Hematopoietic multipotent progenitor cell treated with erythropoietin and hydrocortisone succinate and interleukin-3 and kit ligand, for 6 days (in vitro differentiated cells): Measurements from ENCODE around the gene CAPS.

ENCODE experiments used
- DNase-seq: peaks from one replicate; pipeline ENCODE4 v3.0.0-alpha.2; 2015

CAPS gene

DNA sequence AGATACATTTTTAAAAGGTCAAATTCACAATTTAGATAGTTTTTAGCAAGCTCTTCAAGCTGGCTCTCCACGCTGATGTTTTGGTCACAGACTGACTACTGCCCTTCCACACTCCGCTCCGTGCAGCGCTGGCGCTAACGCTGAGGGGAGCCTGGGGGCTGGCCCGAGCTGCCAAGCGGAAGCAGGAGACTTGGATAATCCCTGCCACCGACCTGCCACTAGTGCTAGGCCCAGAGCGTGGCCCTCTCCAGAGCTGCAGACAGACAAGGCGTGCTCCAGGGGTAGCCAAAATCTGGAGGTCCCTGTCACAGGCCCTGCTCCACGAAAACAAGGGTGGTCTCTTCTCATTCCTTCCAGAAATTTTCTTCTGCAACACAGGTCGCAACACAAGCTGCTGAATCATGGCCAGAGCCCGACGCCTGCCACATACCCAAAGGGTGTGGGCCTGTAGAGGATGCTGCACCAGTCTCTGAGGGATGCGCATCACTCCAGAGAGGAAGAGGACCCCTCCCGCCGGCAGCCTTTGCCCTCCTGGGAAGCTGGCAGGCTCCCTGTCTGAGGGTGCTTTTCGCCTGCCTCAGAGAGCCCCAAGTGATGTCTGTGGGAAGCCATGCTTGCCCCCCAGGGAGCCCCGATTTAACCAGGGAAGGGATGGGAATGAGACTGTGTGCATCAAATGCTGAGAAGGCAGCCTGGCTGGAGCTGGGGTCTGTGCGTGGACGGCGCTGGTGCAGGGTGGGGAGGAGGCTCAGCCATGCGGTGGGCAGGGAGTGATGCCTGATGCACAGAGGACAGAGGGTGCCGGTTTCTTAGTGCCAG, 21.6 kb downstream of the CAPS start:
- DNase-seq = no peak

- DNase-seq = no peak
Measured at GRCh38 chr19:5936292-5936592, 22.2 kb downstream of the CAPS start.

DNA sequence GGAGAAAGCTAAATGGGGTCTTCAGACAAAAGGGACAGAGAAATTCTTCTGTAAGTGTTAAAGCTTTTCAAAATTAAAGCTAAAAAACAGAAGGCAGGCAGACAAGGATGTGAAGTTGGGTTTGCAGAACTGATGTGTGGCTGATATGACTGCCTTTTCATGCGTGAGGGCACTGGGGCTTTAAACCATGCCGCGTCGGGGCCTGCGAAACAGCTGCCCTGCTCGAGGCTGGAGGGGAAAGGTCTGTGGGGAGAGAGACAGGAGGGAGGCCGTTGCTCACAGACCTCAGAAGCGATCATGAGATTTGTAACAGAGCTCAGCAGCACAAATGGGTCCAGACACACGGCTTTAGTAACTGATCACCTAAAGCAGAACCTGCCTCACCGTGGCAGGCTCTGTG, 23.5 kb downstream of the CAPS start:
- DNase-seq = no peak

GRCh38 chr19:5940260-5941208, 26.5 kb downstream of the CAPS start:
- no peak for DNase-seq

GRCh38 chr19:5941673-5942072, 27.6 kb downstream of the CAPS start:
- no peak for DNase-seq

DNA sequence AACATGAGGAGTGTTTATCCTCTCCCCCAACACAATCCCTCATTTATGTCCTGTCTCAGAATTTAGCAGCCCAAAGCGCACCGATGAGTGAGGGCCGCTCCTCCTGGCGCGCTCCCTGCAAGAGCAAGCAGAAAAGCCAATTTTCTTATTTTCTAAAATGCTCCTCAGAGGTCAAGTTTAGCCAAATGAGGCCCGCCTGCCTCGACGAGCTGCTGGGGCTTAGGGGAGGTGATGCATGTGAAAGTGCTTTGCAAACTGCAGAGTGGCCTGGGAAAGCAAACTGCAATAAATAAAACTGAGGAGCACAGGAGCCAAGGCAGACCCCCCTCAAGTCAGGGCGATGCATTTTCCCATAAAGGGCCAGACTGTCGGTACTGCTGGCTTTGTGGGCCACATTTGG, 29.0 kb downstream of the CAPS start:
- DNase-seq = no peak

DNA sequence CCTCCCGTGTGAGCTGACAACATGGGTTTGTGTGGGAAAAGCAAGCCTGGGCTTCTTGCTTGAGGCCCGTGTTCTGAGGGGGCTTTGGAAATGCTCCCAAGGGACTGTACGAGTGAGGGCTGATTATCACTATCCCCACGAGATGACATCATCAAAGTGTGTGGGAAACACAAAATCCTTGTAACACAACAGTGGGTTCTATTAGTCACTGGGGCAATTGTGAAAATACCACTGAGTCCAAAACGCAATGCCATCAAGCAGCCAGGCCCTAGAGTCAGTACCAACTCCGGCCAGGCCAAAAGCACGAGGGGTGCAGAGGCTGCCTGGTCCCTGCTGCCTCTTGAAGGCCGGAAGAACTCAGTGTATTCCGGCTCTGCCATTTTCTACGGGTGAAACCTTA, 29.6 kb downstream of the CAPS start:
- no peak for DNase-seq

- no peak for DNase-seq
Measured at GRCh38 chr19:5947435-5947834, 33.4 kb downstream of the CAPS start.

- no peak for DNase-seq
Measured at GRCh38 chr19:5948752-5949564, 34.9 kb downstream of the CAPS start.

DNA sequence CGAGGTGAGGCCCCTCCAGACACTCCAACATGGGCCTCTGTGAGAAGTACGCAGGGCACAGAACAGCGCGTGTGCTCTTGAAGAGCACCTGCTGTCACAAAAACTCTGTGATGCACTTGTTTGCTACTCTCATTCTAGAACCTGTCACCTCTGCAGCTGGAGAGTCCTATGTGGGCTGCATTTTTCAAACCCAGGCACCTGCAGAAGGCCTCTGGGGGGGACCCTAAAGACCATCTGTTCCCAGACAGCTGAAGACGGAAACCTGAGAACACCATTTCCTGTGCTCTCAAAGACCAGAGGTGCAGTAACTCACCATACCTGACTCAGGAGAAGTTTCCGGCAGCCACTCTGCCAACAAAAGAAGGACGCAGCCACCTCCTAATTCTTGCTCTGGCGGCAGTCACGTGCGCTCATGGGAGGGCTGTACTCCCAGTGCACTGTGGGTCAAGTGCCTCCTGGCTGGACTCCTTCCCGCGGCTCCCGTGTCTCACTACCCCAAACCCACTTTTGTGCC, 35.8 kb downstream of the CAPS start:
- no peak for DNase-seq

- no peak for DNase-seq
Measured at GRCh38 chr19:5950741-5951140, 36.7 kb downstream of the CAPS start.

- no peak for DNase-seq
Measured at GRCh38 chr19:5951338-5951861, 37.3 kb downstream of the CAPS start.

DNA sequence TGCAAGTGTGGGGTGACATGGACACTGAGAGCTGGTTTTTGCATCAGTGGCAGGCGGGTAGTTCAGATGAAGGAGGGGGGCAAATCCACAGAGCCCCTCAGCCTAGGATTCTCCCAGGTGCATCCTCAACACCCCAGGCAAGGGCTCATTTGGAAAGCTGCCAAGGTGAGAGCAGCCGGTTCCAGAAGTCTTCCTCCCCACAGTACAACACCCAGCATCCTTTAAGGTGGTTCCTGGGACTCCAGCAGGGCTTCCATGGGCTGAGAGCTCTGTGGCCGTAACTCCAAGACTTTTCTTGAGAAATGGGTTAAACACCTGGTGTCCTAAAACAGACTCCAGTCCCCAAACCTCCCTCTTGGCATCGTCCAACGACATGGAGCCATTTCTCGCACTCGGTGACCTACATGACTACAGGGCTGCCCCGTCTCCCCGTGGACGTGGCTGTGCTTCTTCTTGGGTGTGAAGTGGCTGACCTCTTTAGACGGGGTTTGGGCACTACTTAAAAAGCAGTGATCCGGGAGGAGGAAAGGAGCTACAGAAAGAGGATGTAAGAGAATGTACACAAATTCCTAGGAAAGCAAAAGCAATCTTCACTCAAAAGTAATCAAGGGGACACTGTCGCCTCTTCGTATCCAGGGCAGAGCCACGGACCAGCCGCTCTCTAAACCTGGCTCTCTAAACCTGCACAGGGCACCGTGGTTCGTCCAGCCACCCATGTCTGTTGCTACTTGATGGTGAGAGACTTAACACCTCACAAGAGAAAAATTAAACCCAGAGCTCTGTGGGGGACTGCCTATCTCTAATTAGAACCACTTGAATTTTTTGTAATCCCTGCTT, 38.4 kb downstream of the CAPS start:
- no peak for DNase-seq

GRCh38 chr19:5953030-5953589, 39.1 kb downstream of the CAPS start:
- DNase-seq = no peak

DNA sequence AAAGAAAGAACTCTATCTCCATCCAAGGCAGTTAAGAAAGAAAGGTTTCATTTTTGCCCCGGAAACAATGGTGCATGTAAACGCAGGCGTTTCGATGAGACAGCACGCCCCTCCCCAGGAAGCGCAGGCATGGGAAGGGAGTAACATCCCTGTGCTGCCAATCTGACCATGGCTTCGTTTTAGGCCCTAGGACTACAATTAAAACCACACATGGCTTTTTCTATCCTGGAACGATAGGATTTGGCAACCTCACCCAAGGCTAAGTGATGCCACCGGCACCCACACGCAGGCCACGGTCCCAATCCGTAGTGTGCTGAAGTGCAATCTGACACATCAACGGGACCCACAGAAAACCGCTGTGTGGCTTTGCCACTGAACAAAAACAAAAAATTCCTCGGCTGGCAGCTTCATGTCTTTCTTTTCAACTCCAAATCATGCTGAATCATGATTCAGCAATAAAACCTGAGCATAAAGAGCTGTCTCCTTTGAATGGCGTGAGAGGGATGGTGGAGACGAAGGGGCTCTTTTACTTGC, 39.7 kb downstream of the CAPS start:
- DNase-seq = peak; percentile 55

DNA sequence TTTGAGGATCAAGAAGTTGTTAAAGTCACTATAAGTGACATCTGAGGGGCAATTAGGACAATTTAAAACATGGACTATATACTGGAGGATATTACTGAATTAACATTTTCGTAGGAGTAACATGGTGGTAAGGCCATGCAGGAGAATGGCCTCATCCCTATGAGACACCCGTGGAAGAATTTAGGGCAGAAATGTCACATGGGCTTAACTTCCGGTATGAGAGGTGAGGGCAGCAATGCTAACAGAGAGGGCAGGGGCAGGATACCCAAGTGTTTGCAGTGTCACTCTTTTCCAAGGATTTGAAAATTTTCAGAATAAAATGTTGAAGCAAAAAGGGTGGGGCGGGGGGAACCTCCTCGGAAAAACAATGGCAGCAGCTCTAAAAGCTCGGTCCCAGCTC, 40.2 kb downstream of the CAPS start:
- DNase-seq = no peak

GRCh38 chr19:5955636-5955935, 41.5 kb downstream of the CAPS start:
- DNase-seq = no peak

DNA sequence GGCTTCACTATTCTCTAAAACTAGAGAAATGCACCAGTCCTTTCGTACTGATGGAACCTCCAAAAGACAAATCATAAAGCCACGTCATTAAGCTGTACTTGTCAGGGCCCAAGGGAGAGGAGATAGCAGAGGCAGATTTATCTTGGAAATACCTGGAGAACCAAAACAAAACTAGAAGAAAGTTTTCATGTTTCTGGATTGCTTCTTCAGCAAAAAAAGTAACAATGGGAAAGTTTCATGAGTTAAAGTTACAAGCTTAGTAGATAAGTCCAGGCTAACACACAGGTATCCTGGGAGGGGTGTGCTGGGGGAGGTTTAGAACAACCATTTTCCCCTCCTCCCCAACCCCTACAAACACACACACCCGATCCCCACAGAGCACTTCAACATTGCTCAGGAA, 42.3 kb downstream of the CAPS start:
- DNase-seq = no peak

DNA sequence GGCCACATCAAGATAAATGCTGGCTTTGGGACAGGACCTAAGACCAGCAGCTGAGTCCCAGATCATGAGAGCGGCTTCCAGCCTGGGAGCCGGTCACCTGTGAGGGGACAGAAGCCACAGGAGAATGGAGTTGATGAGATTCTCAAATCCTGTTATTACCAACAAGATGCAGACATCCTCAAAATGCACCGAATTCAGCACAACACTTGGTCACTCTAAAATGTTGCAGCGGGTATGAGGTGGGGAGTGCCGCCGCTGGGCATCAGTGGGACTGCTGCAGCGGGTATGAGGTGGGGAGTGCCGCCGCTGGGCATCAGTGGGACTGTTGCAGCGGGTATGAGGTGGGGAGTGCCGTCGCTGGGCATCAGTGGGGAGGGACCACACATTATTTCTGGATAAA, 42.7 kb downstream of the CAPS start:
- no peak for DNase-seq

GRCh38 chr19:5957170-5957569, 43.1 kb downstream of the CAPS start:
- DNase-seq = no peak

DNA sequence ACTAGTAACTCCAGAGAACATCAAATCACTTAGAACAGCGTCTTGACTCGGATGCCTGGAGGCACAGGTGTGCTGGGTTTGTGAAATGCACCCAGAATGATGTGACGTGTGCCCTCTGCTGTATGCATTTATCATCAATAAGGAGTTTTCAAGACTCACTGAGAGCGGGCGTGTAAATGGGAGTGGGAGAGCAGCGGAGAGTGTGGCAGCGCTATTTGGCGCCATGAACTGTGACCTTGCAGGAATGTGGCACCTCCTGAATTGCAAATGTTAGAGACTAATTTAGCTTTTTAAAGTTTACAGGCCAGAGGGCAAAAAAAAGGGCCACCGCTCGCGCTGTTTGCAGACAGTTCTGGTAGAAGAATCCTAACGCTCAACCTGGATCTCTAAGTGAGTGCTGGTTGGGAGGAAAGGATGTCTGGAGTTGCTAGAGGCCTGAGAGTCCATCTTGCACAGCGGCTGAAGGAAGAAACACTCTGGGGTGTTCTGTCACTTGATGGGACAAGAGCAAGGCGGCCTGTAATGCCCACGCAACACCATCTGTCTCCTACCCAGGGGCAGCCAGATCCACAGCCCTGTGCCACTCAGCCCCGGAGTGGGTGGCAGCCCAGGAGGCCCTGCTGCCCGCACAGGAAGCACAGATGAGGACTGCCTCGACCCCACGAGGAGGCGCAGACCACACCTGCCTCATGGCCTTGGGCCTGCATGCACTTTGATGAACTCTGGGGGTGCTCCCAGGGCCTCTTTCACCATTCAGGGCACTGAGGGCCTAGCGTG, 44.2 kb downstream of the CAPS start:
- no peak for DNase-seq
